ENCODE results near the gene RIOK3.
A peak's percentile ranks its signal among the peaks of the same experiment; 100 is the strongest.

RIOK3 gene

GRCh38 chr18:23437357-23438045 lies 15.6 kb upstream of the RIOK3 start (continued):
- TF ChIP-seq KLF8 (tag by site-specific recombination; IDR thresholded peaks at IDR 0.05) (0 out of 2 replicates have a peak, but pooled peaks have one; percentile 37), ZNF521 (tag by site-specific recombination; IDR thresholded peaks at IDR 0.05) (no peak), ZNF513 (tag by site-specific recombination; IDR thresholded peaks at IDR 0.05) (peak; percentile 44), ZNF660 (tag by site-specific recombination; IDR thresholded peaks at IDR 0.05) (0 out of 2 replicates have a peak, but pooled peaks have one; percentile 12), ZNF792 (tag by site-specific recombination; IDR thresholded peaks at IDR 0.05) (no peak), KLF1 (tag by site-specific recombination; IDR thresholded peaks at IDR 0.05) (0 out of 2 replicates have a peak, but pooled peaks have one; percentile 36), ZBTB8A (tag by site-specific recombination; IDR thresholded peaks at IDR 0.05) (0 out of 2 replicates have a peak, but pooled peaks have one; percentile 19), SP3 (tag by site-specific recombination; IDR thresholded peaks at IDR 0.05) (peak; percentile 67), ZNF157 (tag by site-specific recombination; IDR thresholded peaks at IDR 0.05) (no peak), ZFHX2 (tag by site-specific recombination; conservative IDR thresholded peaks at IDR 0.05) (peak; percentile 93), INSM2 (tag by site-specific recombination; IDR thresholded peaks at IDR 0.05) (no peak), GLIS2 (tag by site-specific recombination; IDR thresholded peaks at IDR 0.05) (peak; percentile 95), ZBTB26 (tag by site-specific recombination; optimal IDR thresholded peaks at IDR 0.05) (no peak), KLF9 (tag by site-specific recombination; IDR thresholded peaks at IDR 0.05; ENCODE audit: low read depth) (peak; percentile 73), KLF16 (tag by site-specific recombination; IDR thresholded peaks at IDR 0.05) (peak; percentile 52), ZNF664 (tag by site-specific recombination; IDR thresholded peaks at IDR 0.05) (no peak)
- TF ChIP-seq, protein P1, sequence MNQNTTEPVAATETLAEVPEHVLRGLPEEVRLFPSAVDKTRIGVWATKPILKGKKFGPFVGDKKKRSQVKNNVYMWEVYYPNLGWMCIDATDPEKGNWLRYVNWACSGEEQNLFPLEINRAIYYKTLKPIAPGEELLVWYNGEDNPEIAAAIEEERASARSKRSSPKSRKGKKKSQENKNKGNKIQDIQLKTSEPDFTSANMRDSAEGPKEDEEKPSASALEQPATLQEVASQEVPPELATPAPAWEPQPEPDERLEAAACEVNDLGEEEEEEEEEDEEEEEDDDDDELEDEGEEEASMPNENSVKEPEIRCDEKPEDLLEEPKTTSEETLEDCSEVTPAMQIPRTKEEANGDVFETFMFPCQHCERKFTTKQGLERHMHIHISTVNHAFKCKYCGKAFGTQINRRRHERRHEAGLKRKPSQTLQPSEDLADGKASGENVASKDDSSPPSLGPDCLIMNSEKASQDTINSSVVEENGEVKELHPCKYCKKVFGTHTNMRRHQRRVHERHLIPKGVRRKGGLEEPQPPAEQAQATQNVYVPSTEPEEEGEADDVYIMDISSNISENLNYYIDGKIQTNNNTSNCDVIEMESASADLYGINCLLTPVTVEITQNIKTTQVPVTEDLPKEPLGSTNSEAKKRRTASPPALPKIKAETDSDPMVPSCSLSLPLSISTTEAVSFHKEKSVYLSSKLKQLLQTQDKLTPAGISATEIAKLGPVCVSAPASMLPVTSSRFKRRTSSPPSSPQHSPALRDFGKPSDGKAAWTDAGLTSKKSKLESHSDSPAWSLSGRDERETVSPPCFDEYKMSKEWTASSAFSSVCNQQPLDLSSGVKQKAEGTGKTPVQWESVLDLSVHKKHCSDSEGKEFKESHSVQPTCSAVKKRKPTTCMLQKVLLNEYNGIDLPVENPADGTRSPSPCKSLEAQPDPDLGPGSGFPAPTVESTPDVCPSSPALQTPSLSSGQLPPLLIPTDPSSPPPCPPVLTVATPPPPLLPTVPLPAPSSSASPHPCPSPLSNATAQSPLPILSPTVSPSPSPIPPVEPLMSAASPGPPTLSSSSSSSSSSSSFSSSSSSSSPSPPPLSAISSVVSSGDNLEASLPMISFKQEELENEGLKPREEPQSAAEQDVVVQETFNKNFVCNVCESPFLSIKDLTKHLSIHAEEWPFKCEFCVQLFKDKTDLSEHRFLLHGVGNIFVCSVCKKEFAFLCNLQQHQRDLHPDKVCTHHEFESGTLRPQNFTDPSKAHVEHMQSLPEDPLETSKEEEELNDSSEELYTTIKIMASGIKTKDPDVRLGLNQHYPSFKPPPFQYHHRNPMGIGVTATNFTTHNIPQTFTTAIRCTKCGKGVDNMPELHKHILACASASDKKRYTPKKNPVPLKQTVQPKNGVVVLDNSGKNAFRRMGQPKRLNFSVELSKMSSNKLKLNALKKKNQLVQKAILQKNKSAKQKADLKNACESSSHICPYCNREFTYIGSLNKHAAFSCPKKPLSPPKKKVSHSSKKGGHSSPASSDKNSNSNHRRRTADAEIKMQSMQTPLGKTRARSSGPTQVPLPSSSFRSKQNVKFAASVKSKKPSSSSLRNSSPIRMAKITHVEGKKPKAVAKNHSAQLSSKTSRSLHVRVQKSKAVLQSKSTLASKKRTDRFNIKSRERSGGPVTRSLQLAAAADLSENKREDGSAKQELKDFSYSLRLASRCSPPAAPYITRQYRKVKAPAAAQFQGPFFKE (tag by site-specific recombination; IDR thresholded peaks at IDR 0.05; ENCODE audit: borderline replicate concordance): no peak
- TF ChIP-seq, protein P2, sequence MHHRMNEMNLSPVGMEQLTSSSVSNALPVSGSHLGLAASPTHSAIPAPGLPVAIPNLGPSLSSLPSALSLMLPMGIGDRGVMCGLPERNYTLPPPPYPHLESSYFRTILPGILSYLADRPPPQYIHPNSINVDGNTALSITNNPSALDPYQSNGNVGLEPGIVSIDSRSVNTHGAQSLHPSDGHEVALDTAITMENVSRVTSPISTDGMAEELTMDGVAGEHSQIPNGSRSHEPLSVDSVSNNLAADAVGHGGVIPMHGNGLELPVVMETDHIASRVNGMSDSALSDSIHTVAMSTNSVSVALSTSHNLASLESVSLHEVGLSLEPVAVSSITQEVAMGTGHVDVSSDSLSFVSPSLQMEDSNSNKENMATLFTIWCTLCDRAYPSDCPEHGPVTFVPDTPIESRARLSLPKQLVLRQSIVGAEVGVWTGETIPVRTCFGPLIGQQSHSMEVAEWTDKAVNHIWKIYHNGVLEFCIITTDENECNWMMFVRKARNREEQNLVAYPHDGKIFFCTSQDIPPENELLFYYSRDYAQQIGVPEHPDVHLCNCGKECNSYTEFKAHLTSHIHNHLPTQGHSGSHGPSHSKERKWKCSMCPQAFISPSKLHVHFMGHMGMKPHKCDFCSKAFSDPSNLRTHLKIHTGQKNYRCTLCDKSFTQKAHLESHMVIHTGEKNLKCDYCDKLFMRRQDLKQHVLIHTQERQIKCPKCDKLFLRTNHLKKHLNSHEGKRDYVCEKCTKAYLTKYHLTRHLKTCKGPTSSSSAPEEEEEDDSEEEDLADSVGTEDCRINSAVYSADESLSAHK (tag by site-specific recombination; IDR thresholded peaks at IDR 0.05): peak; percentile 17; the same call in 1 of the 2 replicates
- TF ChIP-seq, protein P3, sequence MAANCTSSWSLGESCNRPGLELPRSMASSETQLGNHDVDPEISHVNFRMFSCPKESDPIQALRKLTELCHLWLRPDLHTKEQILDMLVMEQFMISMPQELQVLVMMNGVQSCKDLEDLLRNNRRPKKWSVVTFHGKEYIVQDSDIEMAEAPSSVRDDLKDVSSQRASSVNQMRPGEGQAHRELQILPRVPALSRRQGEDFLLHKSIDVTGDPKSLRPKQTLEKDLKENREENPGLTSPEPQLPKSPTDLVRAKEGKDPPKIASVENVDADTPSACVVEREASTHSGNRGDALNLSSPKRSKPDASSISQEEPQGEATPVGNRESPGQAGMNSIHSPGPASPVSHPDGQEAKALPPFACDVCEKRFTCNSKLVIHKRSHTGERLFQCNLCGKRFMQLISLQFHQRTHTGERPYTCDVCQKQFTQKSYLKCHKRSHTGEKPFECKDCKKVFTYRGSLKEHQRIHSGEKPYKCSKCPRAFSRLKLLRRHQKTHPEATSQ (tag by site-specific recombination; IDR thresholded peaks at IDR 0.05): no peak
- TF ChIP-seq, protein P4, sequence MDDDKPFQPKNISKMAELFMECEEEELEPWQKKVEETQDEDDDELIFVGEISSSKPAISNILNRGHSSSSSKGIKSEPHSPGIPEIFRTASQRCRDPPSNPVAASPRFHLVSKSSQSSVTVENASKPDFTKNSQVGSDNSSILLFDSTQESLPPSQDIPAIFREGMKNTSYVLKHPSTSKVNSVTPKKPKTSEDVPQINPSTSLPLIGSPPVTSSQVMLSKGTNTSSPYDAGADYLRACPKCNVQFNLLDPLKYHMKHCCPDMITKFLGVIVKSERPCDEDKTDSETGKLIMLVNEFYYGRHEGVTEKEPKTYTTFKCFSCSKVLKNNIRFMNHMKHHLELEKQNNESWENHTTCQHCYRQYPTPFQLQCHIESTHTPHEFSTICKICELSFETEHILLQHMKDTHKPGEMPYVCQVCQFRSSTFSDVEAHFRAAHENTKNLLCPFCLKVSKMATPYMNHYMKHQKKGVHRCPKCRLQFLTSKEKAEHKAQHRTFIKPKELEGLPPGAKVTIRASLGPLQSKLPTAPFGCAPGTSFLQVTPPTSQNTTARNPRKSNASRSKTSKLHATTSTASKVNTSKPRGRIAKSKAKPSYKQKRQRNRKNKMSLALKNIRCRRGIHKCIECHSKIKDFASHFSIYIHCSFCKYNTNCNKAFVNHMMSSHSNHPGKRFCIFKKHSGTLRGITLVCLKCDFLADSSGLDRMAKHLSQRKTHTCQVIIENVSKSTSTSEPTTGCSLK (tag by site-specific recombination; IDR thresholded peaks at IDR 0.05): no peak

Data from HEK293 (cell line).